C4-2B (cell line): ENCODE data around the gene LCN6.

ENCODE experiments used
- ZFX ChIP-seq: fragments of 450-650 bp; IDR thresholded peaks from 2 replicates; pipeline ENCODE4 v1.6.1; 2017
- TF ChIP-seq, protein P1 (sequence below): fragments of 450-650 bp; conservative IDR thresholded peaks from 2 replicates; pipeline ENCODE4 v1.5.1; 2017; ENCODE audit warnings: mild to moderate bottlenecking

DNA sequence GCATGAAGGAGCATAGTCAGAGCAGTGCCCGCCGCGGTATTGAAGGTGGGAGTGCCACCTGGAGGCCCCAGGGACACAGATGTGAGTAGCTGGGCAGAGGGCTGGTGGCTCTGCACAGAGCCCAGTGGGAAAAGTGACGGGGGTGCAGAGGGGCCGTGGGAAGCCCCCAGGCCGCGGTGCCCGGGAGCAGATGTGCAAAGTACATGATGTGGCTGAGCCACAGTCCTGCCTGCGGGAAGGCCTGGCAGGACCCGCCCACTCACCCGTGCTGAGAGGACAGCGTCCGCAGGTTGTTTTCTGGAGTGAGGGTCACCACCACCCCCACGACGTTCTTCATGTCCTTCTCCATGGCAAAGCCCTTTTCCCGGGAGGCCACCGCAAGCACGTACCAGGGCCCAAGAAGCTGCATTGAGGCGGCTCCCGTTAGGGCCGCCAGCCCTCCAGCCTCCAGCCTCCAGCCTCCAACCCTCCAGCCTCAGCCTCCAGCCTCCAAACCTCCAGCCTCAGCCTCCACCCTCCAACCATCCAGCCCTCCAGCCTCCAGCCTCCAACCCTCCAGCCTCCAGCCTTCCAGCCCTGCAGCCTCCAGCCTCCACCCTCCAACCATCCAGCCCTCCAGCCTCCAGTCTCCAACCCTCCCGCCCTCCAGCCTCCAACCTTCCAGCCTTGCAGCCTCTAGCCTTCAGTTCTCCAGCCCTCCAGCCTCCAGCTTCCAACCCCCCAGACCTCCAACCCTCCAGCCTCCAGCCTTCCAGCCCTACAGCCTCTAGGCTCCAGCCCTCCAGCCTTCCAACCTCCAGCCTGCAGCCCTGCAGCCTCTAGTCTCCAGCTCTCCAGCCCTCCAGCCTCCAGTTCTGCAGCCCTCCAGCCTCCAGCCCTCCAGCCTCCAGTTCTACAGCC lies 914 bp downstream of the LCN6 start:
- TF ChIP-seq, protein P1, sequence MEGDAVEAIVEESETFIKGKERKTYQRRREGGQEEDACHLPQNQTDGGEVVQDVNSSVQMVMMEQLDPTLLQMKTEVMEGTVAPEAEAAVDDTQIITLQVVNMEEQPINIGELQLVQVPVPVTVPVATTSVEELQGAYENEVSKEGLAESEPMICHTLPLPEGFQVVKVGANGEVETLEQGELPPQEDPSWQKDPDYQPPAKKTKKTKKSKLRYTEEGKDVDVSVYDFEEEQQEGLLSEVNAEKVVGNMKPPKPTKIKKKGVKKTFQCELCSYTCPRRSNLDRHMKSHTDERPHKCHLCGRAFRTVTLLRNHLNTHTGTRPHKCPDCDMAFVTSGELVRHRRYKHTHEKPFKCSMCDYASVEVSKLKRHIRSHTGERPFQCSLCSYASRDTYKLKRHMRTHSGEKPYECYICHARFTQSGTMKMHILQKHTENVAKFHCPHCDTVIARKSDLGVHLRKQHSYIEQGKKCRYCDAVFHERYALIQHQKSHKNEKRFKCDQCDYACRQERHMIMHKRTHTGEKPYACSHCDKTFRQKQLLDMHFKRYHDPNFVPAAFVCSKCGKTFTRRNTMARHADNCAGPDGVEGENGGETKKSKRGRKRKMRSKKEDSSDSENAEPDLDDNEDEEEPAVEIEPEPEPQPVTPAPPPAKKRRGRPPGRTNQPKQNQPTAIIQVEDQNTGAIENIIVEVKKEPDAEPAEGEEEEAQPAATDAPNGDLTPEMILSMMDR = no peak
- no peak for TF ChIP-seq ZFX
